Transverse colon (tissue), 4 donors: ENCODE results near the gene MZT2B. TPM values are rescaled to one million over a fixed set of nuclear protein-coding genes. Genes with fewer than 3 reads are reported as not detected.
"Not testable (repeated sequence)": the region's sequence is repeated elsewhere in the genome, so short reads cannot be mapped to it uniquely, and the experiment has no call there.

Source experiments
- DNase-seq: peaks from one replicate; pipeline ENCODE4 v3.0.0-alpha.2; 2019
- H3K27ac ChIP-seq, 4 donors: fragments of 200-600 bp; sonication (generic); 2 replicates each; pipeline ENCODE4 v1.5.1; 2016 to 2018; ENCODE audit warnings: inconsistent platforms in 4 of 4
- H3K27me3 ChIP-seq: fragments of 200-600 bp; sonication (generic); 2 replicates; pipeline ENCODE4 v1.5.1; 2017; ENCODE audit warnings: inconsistent platforms
- H3K36me3 ChIP-seq, 4 donors: fragments of 200-600 bp; sonication (generic); 2 replicates each; pipeline ENCODE4 v1.5.1; 2017 to 2019; ENCODE audit warnings: inconsistent platforms in 4 of 4
- H3K4me1 ChIP-seq, 4 donors: fragments of 200-600 bp; sonication (generic); 2 replicates each; pipeline ENCODE4 v1.5.1; 2017 to 2020; ENCODE audit warnings: inconsistent platforms in 4 of 4
- H3K4me3 ChIP-seq, 4 donors: fragments of 200-600 bp; sonication (generic); 1 replicate in 1 of 4; 2 replicates in 3 of 4; pipeline versions ENCODE4 v1.5.1 to v1.6.1; 2017 to 2019; ENCODE audit warnings: inconsistent platforms in 4 of 4
- H3K9me3 ChIP-seq, 2 donors: fragments of 200-600 bp; sonication (generic); 2 replicates each; pipeline ENCODE4 v1.5.1; 2017 to 2019; ENCODE audit warnings: inconsistent platforms in 2 of 2
- EP300 ChIP-seq: sonication (generic); formaldehyde crosslinking; IDR thresholded peaks from one replicate; pipeline ENCODE4 v1.6.1; 2017; ENCODE audit warnings: antibody characterized with exemption, low read depth
- POLR2A ChIP-seq: fragments of 450-650 bp; IDR thresholded peaks from one replicate; pipeline ENCODE4 v1.6.1; 2016; ENCODE audit warnings: antibody characterized with exemption, mild to moderate bottlenecking, moderate library complexity
- POLR2AphosphoS5 ChIP-seq, 3 donors: sonication (generic); formaldehyde crosslinking; IDR thresholded peaks; one replicate each; pipeline ENCODE4 v1.6.1; 2016; ENCODE audit warnings: antibody characterized with exemption in 3 of 3
- WGBS, 2 donors: methylation state at CpG; one replicate each; pipeline ENCODE4 v1.1.5; 2018; ENCODE audit warnings: low coverage in 1 of 2; 5-methylcytosine and 5-hydroxymethylcytosine counted together
- in situ Hi-C, 4 donors: fragments of 200-750 bp; cut with MboI; loops; one replicate each; pipeline versions ENCODE4 v1.15.0 to v1.15.1; 2017; ENCODE audit warnings: low sequenced_read_pairs in 3 of 4, low pct_ligation_motif_present in 1 of 4, low pct_unique_long_range_greater_than_20kb in 1 of 4
- intact Hi-C: fragments of 100-400 bp; cut with DNase I; formaldehyde crosslinking; loops from one replicate; pipeline ENCODE4 v1.15.1; 2023; ENCODE audit warnings: low total_unique reads
- total RNA-seq, 4 donors: library from RNA; depleted of rRNA; stranded (reverse); fragments of >200 nt; gene quantifications; one replicate each; pipeline ENCODE4 v1.1.0, GENCODE V29; 2016
- TF ChIP-seq, protein P1 (sequence below), 5 experiments: fragments of 200-600 bp in 3 of 5; fragments of 450-650 bp in 2 of 5; sonication (generic) in 3 of 5; IDR thresholded peaks; 1 replicate in 2 of 5; 2 replicates in 3 of 5; pipeline ENCODE4 v1.5.1; 2016 to 2017; ENCODE audit warnings: antibody characterized with exemption in 5 of 5, inconsistent platforms in 3 of 5, mild to moderate bottlenecking in 2 of 5, moderate library complexity in 1 of 5

Gene MZT2B
- total RNA-seq, 4 donors from 2014 or later: 50.5 to 144 (median 102) TPM

DNA sequence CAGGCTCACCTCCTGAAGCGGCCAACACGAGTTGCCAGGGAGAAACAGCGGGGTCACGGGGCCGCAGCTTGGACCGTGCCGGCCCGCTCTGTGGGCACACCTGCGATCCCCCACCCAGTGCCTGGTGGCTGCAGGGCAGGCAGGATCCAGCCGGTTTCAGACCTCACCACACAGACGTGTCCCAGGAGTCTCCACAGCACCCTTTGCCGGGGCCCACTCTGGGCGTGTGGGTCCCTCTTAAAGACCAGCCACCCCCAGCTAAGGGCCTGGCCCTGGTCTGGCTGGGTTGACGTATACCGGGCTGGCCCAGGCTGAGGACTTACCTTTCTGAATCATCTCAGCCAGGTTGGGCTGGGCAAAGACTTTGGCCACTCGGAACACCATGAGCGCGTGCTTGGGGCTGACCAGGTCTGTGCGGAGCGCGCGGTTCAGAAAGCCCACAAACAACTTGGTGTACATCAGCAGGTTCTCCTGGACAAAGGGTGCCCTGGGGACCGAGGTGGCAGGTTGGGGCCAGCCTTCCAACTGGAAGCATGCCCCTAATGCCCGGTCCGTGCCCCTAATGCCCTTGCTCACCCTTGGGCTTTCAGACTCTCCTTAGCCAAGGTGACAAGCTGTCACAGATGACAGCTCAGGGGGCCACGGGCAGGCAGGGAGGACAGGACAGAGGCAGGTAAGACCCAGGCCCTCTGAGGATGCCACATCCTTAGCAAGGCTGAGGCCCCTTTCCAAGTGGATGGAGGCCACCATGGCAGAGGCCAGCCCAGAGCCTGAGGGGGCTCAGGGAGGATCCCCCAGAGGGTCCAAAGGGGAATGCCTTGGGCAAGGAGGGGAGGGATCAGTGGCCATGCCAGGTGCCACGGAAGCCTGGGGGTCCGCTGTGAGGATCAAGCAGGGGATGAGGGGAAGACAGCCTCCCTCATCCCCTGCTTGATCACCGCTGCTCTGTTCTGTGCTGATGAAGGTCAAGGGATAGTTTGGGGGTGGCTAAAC is 27.0 kb upstream of the MZT2B start:
- Histone ChIP-seq H3K36me3 (no peaks in the 10 kb centered on the region), H3K27ac (no peak overlapping the region), H3K4me3 (no peak overlapping the region), H3K4me1 (no peaks in the 10 kb centered on the region), H3K27me3 (no peaks in the 10 kb centered on the region), H3K9me3 (no peaks in the 10 kb centered on the region)
- DNase-seq: no peak
- WGBS, 2 donors: 91 to 100% methylated on average over 1 to 26 of the region's 29 CpGs
- TF ChIP-seq POLR2A (no peak), EP300 (no peak), POLR2AphosphoS5 (IDR thresholded peaks at IDR 0.05) (no peak)
- TF ChIP-seq, protein P1, sequence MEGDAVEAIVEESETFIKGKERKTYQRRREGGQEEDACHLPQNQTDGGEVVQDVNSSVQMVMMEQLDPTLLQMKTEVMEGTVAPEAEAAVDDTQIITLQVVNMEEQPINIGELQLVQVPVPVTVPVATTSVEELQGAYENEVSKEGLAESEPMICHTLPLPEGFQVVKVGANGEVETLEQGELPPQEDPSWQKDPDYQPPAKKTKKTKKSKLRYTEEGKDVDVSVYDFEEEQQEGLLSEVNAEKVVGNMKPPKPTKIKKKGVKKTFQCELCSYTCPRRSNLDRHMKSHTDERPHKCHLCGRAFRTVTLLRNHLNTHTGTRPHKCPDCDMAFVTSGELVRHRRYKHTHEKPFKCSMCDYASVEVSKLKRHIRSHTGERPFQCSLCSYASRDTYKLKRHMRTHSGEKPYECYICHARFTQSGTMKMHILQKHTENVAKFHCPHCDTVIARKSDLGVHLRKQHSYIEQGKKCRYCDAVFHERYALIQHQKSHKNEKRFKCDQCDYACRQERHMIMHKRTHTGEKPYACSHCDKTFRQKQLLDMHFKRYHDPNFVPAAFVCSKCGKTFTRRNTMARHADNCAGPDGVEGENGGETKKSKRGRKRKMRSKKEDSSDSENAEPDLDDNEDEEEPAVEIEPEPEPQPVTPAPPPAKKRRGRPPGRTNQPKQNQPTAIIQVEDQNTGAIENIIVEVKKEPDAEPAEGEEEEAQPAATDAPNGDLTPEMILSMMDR (IDR thresholded peaks at IDR 0.05): no peak
- intact Hi-C loops (no loop called here), in situ Hi-C loops (loop anchor here in 2 of 4 donors (25.0 kb wide), 1 partner anchor 182 kb away; the partner anchor contains the start of gene IMP4 (in 2 of the 2))

DNA sequence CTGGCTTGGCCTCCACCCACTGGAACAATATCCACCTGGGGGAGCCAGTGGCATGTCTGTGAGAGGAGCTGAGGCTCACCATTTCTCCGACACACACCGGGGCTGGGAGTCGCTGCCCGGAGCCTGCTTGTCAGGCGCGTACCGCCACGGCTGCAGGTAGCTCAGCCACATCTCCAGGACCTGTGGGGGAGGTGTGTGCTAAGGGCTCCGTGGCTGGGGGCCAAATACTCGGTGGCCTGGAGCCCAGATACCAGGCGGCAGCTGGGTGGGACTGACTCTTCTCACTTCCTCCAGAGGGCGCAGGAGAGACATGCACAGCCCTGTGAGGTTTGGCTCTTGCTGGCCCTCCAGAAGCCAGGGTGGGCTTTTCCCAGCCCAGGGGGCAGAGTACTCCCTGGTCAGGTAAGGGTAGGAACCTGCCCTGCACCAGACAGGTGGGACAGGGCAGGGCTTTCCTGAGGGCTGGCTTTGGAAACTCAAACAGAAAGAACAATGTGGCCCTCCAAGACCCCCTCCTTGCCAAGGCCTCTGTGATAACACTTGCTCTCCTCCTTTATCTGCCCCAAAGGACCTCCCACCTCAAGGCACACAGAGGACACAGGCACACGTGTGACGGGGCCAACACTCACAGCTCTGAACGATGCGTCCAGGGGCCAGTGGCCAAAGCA is 26.0 kb upstream of the MZT2B start:
- H3K27me3 ChIP-seq, H3K27ac ChIP-seq, intact Hi-C loops, H3K9me3 ChIP-seq, H3K36me3 ChIP-seq, H3K4me3 ChIP-seq, H3K4me1 ChIP-seq: not testable (repeated sequence)
- peak; percentile 57 for DNase-seq
- in situ Hi-C loops: loop anchor here in 2 of 4 donors (25.0 kb wide), 1 partner anchor 181 kb away; the partner anchor contains the start of gene IMP4 (in 2 of the 2)
- TF ChIP-seq, protein P1 (IDR thresholded peaks at IDR 0.05): peak; percentile 36 to 70 (median 59)
- 63% methylated on average over 13 of the region's 16 CpGs; no CpG with 5 or more reads in 1 of the 2 donors for WGBS, 2 donors

DNA sequence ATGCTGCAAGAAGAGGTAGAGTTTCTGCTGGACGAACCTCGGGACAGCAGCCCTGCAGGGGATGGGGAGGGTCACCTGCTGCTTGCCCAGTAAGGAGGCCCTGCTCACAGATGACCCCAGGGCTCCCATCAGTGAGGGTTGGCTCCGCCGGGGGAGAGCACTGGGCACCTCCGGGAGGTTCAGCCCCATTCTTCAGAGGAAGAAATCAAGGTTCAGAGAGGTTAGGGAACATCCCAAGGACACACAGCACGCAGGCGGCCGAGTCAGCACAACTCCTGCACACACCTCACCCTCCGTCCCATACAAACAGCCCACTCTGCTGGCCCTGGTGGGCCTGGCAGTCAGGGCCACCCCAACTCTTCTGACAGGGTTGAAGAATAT is 25.4 kb upstream of the MZT2B start:
- 91% methylated on average over 9 of the region's 9 CpGs; no CpG with 5 or more reads in 1 of the 2 donors for WGBS, 2 donors
- intact Hi-C loops: no loop called here
- TF ChIP-seq POLR2A: no peak
- no peak for TF ChIP-seq POLR2AphosphoS5 (IDR thresholded peaks at IDR 0.05)
- TF ChIP-seq EP300: no peak
- TF ChIP-seq, protein P1 (IDR thresholded peaks at IDR 0.05): no peak
- Histone ChIP-seq H3K27me3 (no peaks in the 10 kb centered on the region), H3K9me3 (no peaks in the 10 kb centered on the region), H3K4me1 (no peaks in the 10 kb centered on the region), H3K36me3 (no peaks in the 10 kb centered on the region), H3K4me3 (no peak overlapping the region), H3K27ac (no peak overlapping the region)
- DNase-seq: no peak
- in situ Hi-C loops: loop anchor here in 2 of 4 donors (25.0 kb wide), 1 partner anchor 181 kb away; the partner anchor contains the start of gene IMP4 (in 2 of the 2)

DNA sequence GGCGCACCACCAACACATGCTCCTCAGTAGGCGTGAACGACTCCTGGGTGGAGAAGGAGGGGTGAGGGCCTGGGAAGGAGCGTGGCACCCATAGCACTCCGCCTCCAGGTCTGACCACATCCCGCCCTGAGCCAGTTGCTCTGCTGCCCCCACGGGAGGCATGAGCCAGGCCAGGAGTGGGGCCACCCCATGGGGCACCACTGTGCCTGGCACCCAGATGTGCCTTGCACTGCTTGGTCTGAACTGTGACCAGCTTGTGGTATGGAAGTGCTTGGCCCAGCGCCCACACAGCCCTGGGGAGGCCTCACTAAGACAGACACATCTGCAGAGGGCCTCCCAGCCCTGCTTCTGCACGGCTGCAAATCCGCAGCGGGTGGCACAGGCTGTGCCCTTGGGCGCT is 24.7 kb upstream of the MZT2B start:
- in situ Hi-C loops: loop anchor here in 2 of 4 donors (25.0 kb wide), 1 partner anchor 180 kb away; the partner anchor contains the start of gene IMP4 (in 2 of the 2)
- H3K36me3 ChIP-seq: not testable (repeated sequence)

DNA sequence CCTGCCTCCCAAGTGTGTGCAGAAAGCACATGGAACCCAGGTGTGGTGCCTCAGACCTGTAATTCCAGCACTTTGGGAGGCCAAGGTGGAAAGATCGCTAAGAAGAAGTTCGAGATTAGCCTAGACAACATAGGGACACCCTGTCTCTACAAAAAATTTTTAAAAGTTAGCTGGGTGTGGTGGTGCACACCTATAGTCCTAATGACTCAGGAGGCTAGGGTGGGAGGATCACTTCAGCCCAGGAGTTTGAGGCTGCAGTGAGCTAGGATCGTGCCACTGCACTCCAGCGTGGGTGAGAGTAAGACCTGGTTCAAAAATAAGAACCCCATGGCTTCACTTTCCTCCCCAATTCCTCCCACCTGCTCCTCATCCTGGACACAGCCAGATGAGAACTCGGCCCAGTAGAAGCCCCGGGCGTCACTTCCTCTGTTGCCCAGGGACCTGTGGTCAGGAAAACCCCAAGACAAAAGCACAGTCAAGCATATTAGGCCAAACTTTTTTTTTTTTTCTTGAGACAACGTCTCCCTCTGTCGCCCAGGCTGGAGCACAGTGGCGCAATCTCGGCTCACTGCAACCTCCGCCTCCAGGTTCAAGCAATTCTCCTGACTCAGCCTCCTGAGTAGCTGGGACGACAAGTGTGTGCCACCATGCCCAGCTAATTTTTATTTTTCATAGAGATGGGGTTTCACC is 24.1 kb upstream of the MZT2B start:
- in situ Hi-C loops: loop anchor here in 2 of 4 donors (25.0 kb wide), 1 partner anchor 179 kb away; the partner anchor contains the start of gene IMP4 (in 2 of the 2)
- H3K36me3 ChIP-seq: not testable (repeated sequence)

More for the DNA sequence above, 24.7 kb upstream of the MZT2B start:
- H3K4me3 ChIP-seq, intact Hi-C loops, H3K27me3 ChIP-seq, H3K27ac ChIP-seq, DNase-seq, H3K4me1 ChIP-seq, H3K9me3 ChIP-seq: not testable (repeated sequence)
- WGBS, 2 donors: 81% methylated on average over 6 of the region's 12 CpGs; no CpG with 5 or more reads in 1 of the 2 donors

More for the DNA sequence above, 24.1 kb upstream of the MZT2B start:
- H3K27me3 ChIP-seq, intact Hi-C loops, H3K4me3 ChIP-seq, DNase-seq, H3K4me1 ChIP-seq, H3K27ac ChIP-seq, H3K9me3 ChIP-seq: not testable (repeated sequence)
- WGBS, 2 donors: 73 to 78% methylated on average over 7 to 12 of the region's 13 CpGs
